K562 (cell line): Measurements from ENCODE around the gene PIGM. TPM values are rescaled to one million over a fixed set of nuclear protein-coding genes. Genes with fewer than 3 reads are reported as not detected.

Experiments used
- CUX1 ChIP-seq: fragments of 200-800 bp; sonication (Bioruptor generic); IDR thresholded peaks from 2 replicates; pipeline ENCODE4 v1.6.1; 2016; ENCODE audit warnings: missing genetic modification characterization, missing compliant biosample characterization
- ILK ChIP-seq: fragments of 450-650 bp; IDR thresholded peaks from 2 replicates; pipeline ENCODE4 v1.6.1; 2016; ENCODE audit warnings: missing genetic modification characterization, low read depth, mild to moderate bottlenecking, missing compliant biosample characterization, moderate library complexity, borderline replicate concordance
- RBM34 ChIP-seq: fragments of 200-400 bp; formaldehyde crosslinking; IDR thresholded peaks from 2 replicates; pipeline ENCODE4 v1.6.1; 2018; ENCODE audit warnings: low read length, borderline replicate concordance; ENCODE audit not compliant: insufficient read depth
- ZNF639 ChIP-seq, 2 experiments: fragments of 200-800 bp in 1 of 2; sonication (Bioruptor generic) in 1 of 2; sonication (generic) in 1 of 2; formaldehyde crosslinking in 1 of 2; IDR thresholded peaks in 1 of 2; conservative IDR thresholded peaks in 1 of 2; 2 replicates each; pipeline versions ENCODE4 v1.5.0 to v1.6.1; 2016 to 2020; ENCODE audit warnings: missing compliant biosample characterization in 1 of 2, missing genetic modification characterization in 1 of 2, missing genetic modification reagents in 1 of 2
- polyA plus RNA-seq, 8 experiments: library from polyadenylated mRNA; depleted of rRNA in 4 of 8; stranded (reverse) in 5 of 8; unstranded in 3 of 8; fragments of >200 nt; fragmentation: Nextera tagmentation in 2 of 8; fragmentation: Illumina TruSeq in 1 of 8; extraction: Ambion mirVana in 2 of 8; extraction: Trizol in 1 of 8; gene quantifications; 2 replicates each; pipeline versions ENCODE4 v1.2.1 to v1.2.3, GENCODE V29; 2011 to 2014; ENCODE audit warnings: inconsistent platforms in 1 of 8, missing spikeins in 1 of 8
- total RNA-seq, 7 experiments: library from RNA; depleted of rRNA in 6 of 7; stranded (reverse); fragments of >200 nt in 6 of 7; fragmentation: Illumina TruSeq in 2 of 7; extraction: Trizol in 2 of 7; gene quantifications; 2 replicates each; pipeline versions ENCODE4 v1.2.1 to v1.2.3, GENCODE V29; 2011 to 2021; ENCODE audit warnings: low replicate concordance in 1 of 7

Gene PIGM
- total and polyA plus RNA-seq, 9 of the 15 experiments (the other 6 are each of a cell fraction or from before 2014, with no cell fraction given), result 2.6 to 6.7 (median 4.3) TPM

- TF ChIP-seq ILK, result no peak
- no peak for TF ChIP-seq CUX1 (CRISPR knock-in tag)
- no peak for TF ChIP-seq RBM34
- TF ChIP-seq ZNF639 (CRISPR knock-in tag; conservative IDR thresholded peaks at IDR 0.05 in 1 of 2, IDR thresholded peaks at IDR 0.05 in 1 of 2), result no peak
Observed at GRCh38 chr1:160009801-160010200, 22.0 kb downstream of the PIGM start (continued).
